ENCODE results near the gene DCUN1D1.
A peak's percentile ranks its signal among the peaks of the same experiment; 100 is the strongest.
"Not testable (repeated sequence)": the region's sequence is repeated elsewhere in the genome, so short reads cannot be mapped to it uniquely, and the experiment has no call there.

The DCUN1D1 gene

GRCh38 chr3:182980204-182981037 is at the start of gene DCUN1D1:
TSS of gene DCUN1D1 (minus strand) at chr3:182980538. CDS start at chr3:182980489, 49 bp downstream.
- peak; percentile 45 for DNase-seq

GRCh38 chr3:183028416-183028815 is 48.1 kb upstream of the DCUN1D1 start:
- DNase-seq: no peak

GRCh38 chr3:183027276-183027675 is 46.9 kb upstream of the DCUN1D1 start:
- no peak for DNase-seq

GRCh38 chr3:183022936-183023516 is 42.7 kb upstream of the DCUN1D1 start:
- DNase-seq: no peak

- no peak for DNase-seq
These were observed 38.3 kb upstream of the DCUN1D1 start for GRCh38 chr3:183018421-183019192.

- DNase-seq: no peak
These were observed 34.8 kb upstream of the DCUN1D1 start for GRCh38 chr3:183015185-183015584.

GRCh38 chr3:183013856-183014255 is 33.5 kb upstream of the DCUN1D1 start:
- DNase-seq: no peak

- DNase-seq: no peak
These were observed 32.7 kb upstream of the DCUN1D1 start for GRCh38 chr3:183013074-183013473.

GRCh38 chr3:183008800-183009199 is 28.5 kb upstream of the DCUN1D1 start:
- DNase-seq: no peak

- DNase-seq: no peak
These were observed 28.0 kb upstream of the DCUN1D1 start for GRCh38 chr3:183008303-183008702.

- no peak for DNase-seq
These were observed 26.2 kb upstream of the DCUN1D1 start for GRCh38 chr3:183006396-183007002.

GRCh38 chr3:182999767-183000166 is 19.4 kb upstream of the DCUN1D1 start:
- no peak for DNase-seq

GRCh38 chr3:182993486-182994201 is 13.3 kb upstream of the DCUN1D1 start:
- not testable (repeated sequence) for DNase-seq

- DNase-seq: no peak
These were observed 9.2 kb upstream of the DCUN1D1 start for GRCh38 chr3:182989566-182989965.

GRCh38 chr3:182986021-182986420 is 5.7 kb upstream of the DCUN1D1 start:
- DNase-seq: no peak

- DNase-seq: no peak
These were observed 3.5 kb upstream of the DCUN1D1 start for GRCh38 chr3:182983876-182984275.

- DNase-seq: no peak
These were observed 671 bp upstream of the DCUN1D1 start for GRCh38 chr3:182981038-182981380.

- no peak for DNase-seq
These were observed 605 bp downstream of the DCUN1D1 start for GRCh38 chr3:182979674-182980191.

GRCh38 chr3:182979103-182979673 is 1.1 kb downstream of the DCUN1D1 start:
- DNase-seq: no peak

- DNase-seq: no peak
These were observed 2.0 kb downstream of the DCUN1D1 start for GRCh38 chr3:182978387-182978786.

- DNase-seq: no peak
These were observed 7.3 kb downstream of the DCUN1D1 start for GRCh38 chr3:182973047-182973446.

- DNase-seq: no peak
These were observed 8.0 kb downstream of the DCUN1D1 start for GRCh38 chr3:182972387-182972786.
